OCI-LY7 (cell line): Measurements from ENCODE around the gene NOMO2. TPM values are rescaled to one million over a fixed set of nuclear protein-coding genes. Genes with fewer than 3 reads are reported as not detected.
A peak's percentile ranks its signal among the peaks of the same experiment; 100 is the strongest.
"Not testable (repeated sequence)": the region's sequence is repeated elsewhere in the genome, so short reads cannot be mapped to it uniquely, and the experiment has no call there.

Source experiments
- BruUV-seq: library from RNA; stranded (reverse); fragments of 400-500 nt; replicated peaks from 2 replicates; lab custom pipeline; 2021; lab: Mats Ljungman, UMichigan
- CTCF ChIA-PET: fragments of 300-600 bp; sonication (Branson Sonifier 250); formaldehyde crosslinking; loops from one replicate; lab custom pipeline; 2022; ENCODE audit warnings: antibody characterized with exemption; ENCODE audit not compliant: unreplicated experiment; lab: Charles Lee
- POLR2A ChIA-PET: fragments of 300-600 bp; sonication (Branson Sonifier 250); formaldehyde crosslinking; loops from one replicate; lab custom pipeline; 2022; ENCODE audit warnings: antibody characterized with exemption; lab: Charles Lee
- DNase-seq: peaks from one replicate; pipeline ENCODE4 v3.0.0-alpha.2; 2015; ENCODE audit warnings: low spot score
- H2AFZ ChIP-seq: fragments of 200-600 bp; sonication (generic), shearing (Covaris generic); 2 replicates; pipeline ENCODE4 v1.6.1; 2014; ENCODE audit warnings: mild to moderate bottlenecking, antibody characterized with exemption, low read length, moderate library complexity
- H3K27ac ChIP-seq: fragments of 200-600 bp; sonication (generic); 2 replicates; pipeline ENCODE4 v1.5.1; 2014; ENCODE audit warnings: mixed run types, low read depth, mild to moderate bottlenecking, moderate library complexity, low read length, inconsistent platforms; ENCODE audit not compliant: poor library complexity, severe bottlenecking
- H3K36me3 ChIP-seq: fragments of 200-600 bp; sonication (generic); 2 replicates; pipeline ENCODE4 v1.6.1; 2014; ENCODE audit warnings: mild to moderate bottlenecking, antibody characterized with exemption, low read length, moderate library complexity, mixed read lengths; ENCODE audit not compliant: insufficient read depth
- H3K4me1 ChIP-seq: fragments of 200-600 bp; sonication (generic); 2 replicates; pipeline ENCODE4 v1.5.1; 2014; ENCODE audit warnings: mild to moderate bottlenecking, low read length; ENCODE audit not compliant: insufficient read depth, poor library complexity, severe bottlenecking
- H3K4me2 ChIP-seq: fragments of 200-600 bp; sonication (generic); 2 replicates; pipeline ENCODE4 v1.6.1; 2014; ENCODE audit warnings: mild to moderate bottlenecking, low read length
- H3K4me3 ChIP-seq: fragments of 200-600 bp; sonication (generic); 2 replicates; pipeline ENCODE4 v1.5.1; 2014; ENCODE audit warnings: mild to moderate bottlenecking, low read depth, low read length; ENCODE audit not compliant: poor library complexity, severe bottlenecking
- H3K79me2 ChIP-seq: fragments of 200-600 bp; sonication (generic); 2 replicates; pipeline ENCODE4 v1.6.1; 2016; ENCODE audit warnings: low read depth, mild to moderate bottlenecking, low read length, moderate library complexity, mixed read lengths; ENCODE audit not compliant: insufficient read depth
- H3K9me2 ChIP-seq: fragments of 200-600 bp; sonication (generic); 2 replicates; pipeline ENCODE4 v1.6.1; 2016; ENCODE audit warnings: mild to moderate bottlenecking, low read length, mixed read lengths; ENCODE audit not compliant: insufficient read depth
- H3K9me3 ChIP-seq: fragments of 200-600 bp; sonication (generic); 2 replicates; pipeline ENCODE4 v1.6.1; 2014; ENCODE audit warnings: mild to moderate bottlenecking, mixed run types, low read length, mixed read lengths
- H4K20me1 ChIP-seq: fragments of 200-600 bp; sonication (generic); 2 replicates; pipeline ENCODE4 v1.6.1; 2014; ENCODE audit warnings: mild to moderate bottlenecking, antibody characterized with exemption, low read length, moderate library complexity, mixed read lengths; ENCODE audit not compliant: insufficient read depth
- intact Hi-C: fragments of 100-400 bp; cut with micrococcal nuclease; formaldehyde crosslinking; loops from one replicate; pipeline ENCODE4 v1.10.0; 2022; ENCODE audit not compliant: unreplicated experiment
- total RNA-seq, 2 experiments: library from RNA; depleted of rRNA in 1 of 2; stranded (reverse); fragments of >200 nt in 1 of 2; shearing (Covaris generic) in 1 of 2; gene quantifications; 2 replicates each; pipeline ENCODE4 v1.2.3, GENCODE V29; 2014 to 2022

The NOMO2 gene
- total RNA-seq, 2 experiments from 2014 or later = 65.0 to 80.2 TPM

DNA sequence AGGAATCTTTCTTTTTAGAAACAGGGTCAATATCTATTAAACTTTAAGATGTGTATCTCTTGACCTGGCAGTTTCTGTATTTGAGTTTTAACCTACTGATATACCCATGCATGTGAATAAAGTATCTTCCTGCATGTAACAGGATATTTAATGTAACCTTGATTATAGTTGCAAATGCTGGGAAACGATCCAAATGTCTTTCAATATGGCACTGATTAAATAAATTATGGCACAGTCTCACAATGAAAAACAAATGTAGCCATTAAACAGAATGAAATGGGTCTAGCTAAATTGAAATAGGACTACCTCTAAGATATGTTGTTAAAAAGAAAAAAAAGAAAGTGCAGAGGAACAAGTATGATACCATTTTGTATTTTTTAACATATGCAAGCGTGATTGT lies 35.8 kb upstream of the NOMO2 start:
- H3K4me1 ChIP-seq, intact Hi-C loops, H3K79me2 ChIP-seq, H3K9me3 ChIP-seq, H3K9me2 ChIP-seq, H3K36me3 ChIP-seq, H2AFZ ChIP-seq, H3K4me2 ChIP-seq, POLR2A ChIA-PET, H3K4me3 ChIP-seq, CTCF ChIA-PET, H4K20me1 ChIP-seq, H3K27ac ChIP-seq, BruUV-seq, DNase-seq: not testable (repeated sequence)

- H4K20me1 ChIP-seq, DNase-seq, H3K79me2 ChIP-seq, H3K4me2 ChIP-seq, H3K9me2 ChIP-seq, H3K4me1 ChIP-seq, H3K36me3 ChIP-seq, intact Hi-C loops, H3K27ac ChIP-seq, CTCF ChIA-PET, POLR2A ChIA-PET, H3K4me3 ChIP-seq, BruUV-seq, H3K9me3 ChIP-seq, H2AFZ ChIP-seq: not testable (repeated sequence)
Measured at GRCh38 chr16:18597319-18597718, 35.4 kb upstream of the NOMO2 start.

DNA sequence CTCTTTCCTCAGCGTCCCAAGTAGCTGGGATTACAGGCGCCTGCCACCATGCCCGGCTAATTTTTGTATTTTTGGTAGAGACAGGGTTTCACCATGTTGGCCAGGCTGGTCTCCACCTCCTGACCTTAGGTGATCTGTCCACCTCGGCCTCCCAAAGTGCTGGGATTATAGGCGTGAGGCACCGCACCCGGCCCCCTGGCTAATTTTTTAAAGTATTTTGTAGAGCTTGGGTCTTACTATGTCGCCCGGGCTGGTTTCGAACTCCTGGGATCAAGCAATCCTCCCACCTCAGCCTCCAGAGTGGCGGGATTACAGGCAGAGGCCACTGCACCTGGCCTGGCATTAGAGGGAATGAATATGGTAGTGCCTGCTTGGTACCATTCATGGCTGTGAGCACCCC lies 33.9 kb upstream of the NOMO2 start:
- DNase-seq, H3K4me1 ChIP-seq, H3K9me2 ChIP-seq, BruUV-seq, H2AFZ ChIP-seq, H3K36me3 ChIP-seq, H3K27ac ChIP-seq, intact Hi-C loops, POLR2A ChIA-PET, H3K4me3 ChIP-seq, H3K4me2 ChIP-seq, H3K9me3 ChIP-seq, CTCF ChIA-PET, H3K79me2 ChIP-seq, H4K20me1 ChIP-seq: not testable (repeated sequence)

DNA sequence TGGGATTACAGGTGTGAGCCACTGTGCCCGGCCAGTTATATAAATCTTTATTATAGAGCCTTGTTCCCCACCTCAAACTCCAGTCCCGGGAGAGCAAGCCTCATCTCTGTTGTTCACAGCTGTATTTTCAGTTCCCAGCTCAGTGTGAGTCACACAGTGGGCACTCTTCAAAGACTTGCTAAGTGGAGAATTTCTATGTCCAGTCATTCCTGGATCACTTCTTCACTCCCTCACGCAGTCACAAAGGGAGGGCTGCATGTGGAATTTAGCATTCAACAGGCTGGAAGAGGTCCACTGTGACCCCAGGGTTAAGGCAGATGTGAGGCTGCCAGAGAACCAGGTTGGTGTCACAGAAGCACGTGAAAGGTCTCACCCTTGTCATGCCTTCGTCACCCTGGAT lies 33.0 kb upstream of the NOMO2 start:
- H4K20me1 ChIP-seq, DNase-seq, POLR2A ChIA-PET, BruUV-seq, intact Hi-C loops, H3K79me2 ChIP-seq, H3K36me3 ChIP-seq, H3K4me1 ChIP-seq, H3K9me2 ChIP-seq, H3K27ac ChIP-seq, H3K4me2 ChIP-seq, CTCF ChIA-PET, H2AFZ ChIP-seq, H3K4me3 ChIP-seq, H3K9me3 ChIP-seq: not testable (repeated sequence)

GRCh38 chr16:18593904-18594303 lies 32.0 kb upstream of the NOMO2 start:
- H3K27ac ChIP-seq, DNase-seq, H4K20me1 ChIP-seq, H2AFZ ChIP-seq, CTCF ChIA-PET, POLR2A ChIA-PET, H3K9me2 ChIP-seq, H3K9me3 ChIP-seq, H3K4me1 ChIP-seq, H3K79me2 ChIP-seq, H3K4me3 ChIP-seq, BruUV-seq, H3K36me3 ChIP-seq, intact Hi-C loops, H3K4me2 ChIP-seq: not testable (repeated sequence)

GRCh38 chr16:18592982-18593381 lies 31.1 kb upstream of the NOMO2 start:
- DNase-seq = peak; percentile 6
- H2AFZ ChIP-seq, H3K27ac ChIP-seq, H3K4me3 ChIP-seq, BruUV-seq, CTCF ChIA-PET, H3K4me2 ChIP-seq, H3K79me2 ChIP-seq, H3K9me3 ChIP-seq, intact Hi-C loops, H3K4me1 ChIP-seq, H4K20me1 ChIP-seq, POLR2A ChIA-PET, H3K9me2 ChIP-seq, H3K36me3 ChIP-seq: not testable (repeated sequence)
